KMS-11 (cell line): ENCODE results near the gene SZRD1.
A peak's percentile ranks its signal among the peaks of the same experiment; 100 is the strongest.

Experiments
- H2AFZ ChIP-seq: fragments of 200-600 bp; sonication (generic); 2 replicates; pipeline ENCODE4 v1.6.1; 2016; ENCODE audit warnings: antibody characterized with exemption, mixed run types, low read depth
- H3K27ac ChIP-seq: fragments of 200-600 bp; sonication (generic); 2 replicates; pipeline ENCODE4 v1.6.1; 2016; ENCODE audit warnings: mild to moderate bottlenecking, mixed run types
- H3K27me3 ChIP-seq: fragments of 200-600 bp; sonication (generic); 2 replicates; pipeline ENCODE4 v1.6.1; 2017; ENCODE audit warnings: mild to moderate bottlenecking, low read depth, mixed run types, moderate library complexity; ENCODE audit not compliant: insufficient read depth
- H3K36me3 ChIP-seq: fragments of 200-600 bp; sonication (generic); 2 replicates; pipeline ENCODE4 v1.6.1; 2017; ENCODE audit warnings: mild to moderate bottlenecking, mixed run types; ENCODE audit not compliant: insufficient read depth
- H3K4me1 ChIP-seq: fragments of 200-600 bp; sonication (generic); 2 replicates; pipeline ENCODE4 v1.6.1; 2016; ENCODE audit warnings: mild to moderate bottlenecking, low read depth, mixed run types; ENCODE audit not compliant: poor library complexity, severe bottlenecking
- H3K4me2 ChIP-seq: fragments of 200-600 bp; sonication (generic); 2 replicates; pipeline ENCODE4 v1.7.0; 2016; ENCODE audit warnings: mild to moderate bottlenecking, mixed run types
- H3K4me3 ChIP-seq: fragments of 200-600 bp; sonication (generic); IDR thresholded peaks from 2 replicates; pipeline ENCODE4 v1.6.1; 2017; ENCODE audit warnings: low read depth, low read length, mixed read lengths; ENCODE audit not compliant: insufficient read depth
- H3K79me2 ChIP-seq: fragments of 200-600 bp; sonication (generic); 2 replicates; pipeline ENCODE4 v1.6.1; 2016; ENCODE audit warnings: low read depth, mixed run types; ENCODE audit not compliant: insufficient read depth
- H3K9ac ChIP-seq: fragments of 200-600 bp; sonication (generic); 2 replicates; pipeline ENCODE4 v1.6.1; 2016; ENCODE audit warnings: mild to moderate bottlenecking, mixed run types
- H4K20me1 ChIP-seq: fragments of 200-600 bp; sonication (generic); 2 replicates; pipeline ENCODE4 v1.6.1; 2016; ENCODE audit warnings: mild to moderate bottlenecking, mixed run types; ENCODE audit not compliant: insufficient read depth
- TF ChIP-seq, protein P1 (sequence below): fragments of 200-600 bp; sonication (generic); conservative IDR thresholded peaks from 2 replicates; pipeline ENCODE4 v1.6.1; 2017; ENCODE audit warnings: low read depth, mild to moderate bottlenecking, antibody characterized with exemption, low read length, moderate library complexity, mixed read lengths

The SZRD1 gene

DNA sequence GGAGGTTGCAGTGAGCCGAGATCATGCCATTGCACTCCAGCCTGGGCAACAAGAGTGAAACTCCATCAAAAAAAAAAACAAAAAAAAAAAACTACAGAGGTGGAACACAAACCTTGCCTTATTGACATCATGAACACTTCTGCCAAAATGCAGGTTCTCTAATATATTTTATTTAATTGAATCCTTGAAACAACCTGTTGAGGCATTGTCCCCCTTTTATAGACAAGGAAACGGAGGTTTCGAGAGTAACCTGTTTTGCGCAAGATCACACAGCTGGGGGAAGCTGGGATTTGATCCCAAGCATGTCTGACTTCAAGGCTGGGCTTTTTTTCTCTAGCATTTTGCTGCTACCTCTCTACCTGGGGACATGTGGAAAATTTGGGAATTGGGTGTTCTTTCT lies 2.8 kb downstream of the SZRD1 start:
- H3K4me3 ChIP-seq: no peak overlapping the region
- H2AFZ ChIP-seq: no peak overlapping the region
- TF ChIP-seq, protein P1, sequence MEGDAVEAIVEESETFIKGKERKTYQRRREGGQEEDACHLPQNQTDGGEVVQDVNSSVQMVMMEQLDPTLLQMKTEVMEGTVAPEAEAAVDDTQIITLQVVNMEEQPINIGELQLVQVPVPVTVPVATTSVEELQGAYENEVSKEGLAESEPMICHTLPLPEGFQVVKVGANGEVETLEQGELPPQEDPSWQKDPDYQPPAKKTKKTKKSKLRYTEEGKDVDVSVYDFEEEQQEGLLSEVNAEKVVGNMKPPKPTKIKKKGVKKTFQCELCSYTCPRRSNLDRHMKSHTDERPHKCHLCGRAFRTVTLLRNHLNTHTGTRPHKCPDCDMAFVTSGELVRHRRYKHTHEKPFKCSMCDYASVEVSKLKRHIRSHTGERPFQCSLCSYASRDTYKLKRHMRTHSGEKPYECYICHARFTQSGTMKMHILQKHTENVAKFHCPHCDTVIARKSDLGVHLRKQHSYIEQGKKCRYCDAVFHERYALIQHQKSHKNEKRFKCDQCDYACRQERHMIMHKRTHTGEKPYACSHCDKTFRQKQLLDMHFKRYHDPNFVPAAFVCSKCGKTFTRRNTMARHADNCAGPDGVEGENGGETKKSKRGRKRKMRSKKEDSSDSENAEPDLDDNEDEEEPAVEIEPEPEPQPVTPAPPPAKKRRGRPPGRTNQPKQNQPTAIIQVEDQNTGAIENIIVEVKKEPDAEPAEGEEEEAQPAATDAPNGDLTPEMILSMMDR: no peak
- no peak overlapping the region for H3K27ac ChIP-seq
- H4K20me1 ChIP-seq: peaks cover 35% of the 10 kb centered on the region
- H3K27me3 ChIP-seq: no peaks in the 10 kb centered on the region
- H3K36me3 ChIP-seq: no peaks in the 10 kb centered on the region
- no peak overlapping the region for H3K9ac ChIP-seq
- H3K4me1 ChIP-seq: peaks cover 51% of the 10 kb centered on the region
- H3K79me2 ChIP-seq: peaks cover 73% of the 10 kb centered on the region
- H3K4me2 ChIP-seq: no peak overlapping the region

DNA sequence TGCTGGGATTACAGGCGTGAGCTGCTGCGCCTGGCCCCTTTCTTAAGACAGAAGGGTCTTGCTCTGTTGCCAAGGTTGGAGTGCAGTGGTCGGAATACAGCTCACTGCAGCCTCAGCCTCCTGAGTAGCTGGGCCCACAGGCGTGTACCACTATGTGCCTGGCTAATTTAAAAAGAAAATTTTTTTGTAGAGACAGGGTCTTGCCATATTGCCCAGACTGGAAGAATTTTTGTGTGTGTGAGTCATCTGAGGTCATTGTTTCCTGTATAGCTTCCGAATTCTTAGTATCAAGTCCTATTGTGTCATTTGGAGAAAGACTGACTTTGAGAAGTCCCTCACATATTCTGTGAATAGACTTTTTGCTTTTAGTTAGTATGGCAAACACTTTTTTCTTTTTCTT lies 4.7 kb downstream of the SZRD1 start:
- Histone ChIP-seq H4K20me1 (peaks cover 44% of the 10 kb centered on the region), H3K4me2 (no peak overlapping the region), H3K27ac (no peak overlapping the region), H3K4me3 (no peak overlapping the region), H3K79me2 (peaks cover 92% of the 10 kb centered on the region), H2AFZ (no peak overlapping the region), H3K4me1 (peaks cover 52% of the 10 kb centered on the region), H3K27me3 (no peaks in the 10 kb centered on the region), H3K36me3 (no peaks in the 10 kb centered on the region), H3K9ac (no peak overlapping the region)
- TF ChIP-seq, protein P1: no peak

DNA sequence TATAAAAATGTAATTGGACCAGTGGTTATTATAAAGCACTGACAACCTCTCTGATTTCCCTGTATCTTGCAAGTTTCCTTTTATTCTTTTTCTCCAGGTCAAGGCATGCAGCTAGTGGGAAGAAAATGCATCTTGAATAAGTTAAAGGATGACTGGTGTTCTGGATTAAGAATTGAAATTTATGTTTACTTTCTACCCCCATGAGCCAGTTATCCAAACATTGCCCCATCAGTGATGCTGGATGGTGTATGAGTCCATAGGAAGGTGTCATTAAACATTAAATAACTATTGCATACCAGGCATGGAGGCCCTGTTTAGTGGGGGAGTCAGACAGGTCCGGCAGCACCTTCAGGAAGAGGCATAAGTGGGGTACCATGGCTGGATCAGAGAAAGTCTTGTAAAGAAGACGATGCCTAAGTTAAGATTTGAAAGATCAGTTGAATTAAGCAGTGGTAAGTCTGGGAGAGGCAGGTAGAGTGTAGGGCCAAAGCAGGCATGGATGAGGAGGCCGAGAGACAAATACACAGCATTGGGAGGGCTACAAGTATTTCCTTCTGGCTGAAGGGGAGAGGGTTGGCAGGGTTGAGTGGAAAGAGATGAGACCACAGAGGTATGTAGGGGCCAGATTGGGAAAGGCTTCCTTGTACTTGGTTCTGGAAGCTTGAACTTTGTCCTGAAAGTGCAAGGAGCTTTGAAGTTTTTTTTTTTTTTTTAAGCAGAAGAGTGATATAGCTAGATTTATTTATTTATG lies 5.7 kb downstream of the SZRD1 start:
- Histone ChIP-seq H3K9ac (no peak overlapping the region), H3K27ac (no peak overlapping the region), H3K4me1 (peaks cover 58% of the 10 kb centered on the region), H3K36me3 (no peaks in the 10 kb centered on the region), H4K20me1 (peaks cover 54% of the 10 kb centered on the region), H2AFZ (no peak overlapping the region), H3K4me3 (no peak overlapping the region), H3K4me2 (no peak overlapping the region), H3K79me2 (peaks cover 99% of the 10 kb centered on the region), H3K27me3 (no peaks in the 10 kb centered on the region)
- TF ChIP-seq, protein P1: no peak

DNA sequence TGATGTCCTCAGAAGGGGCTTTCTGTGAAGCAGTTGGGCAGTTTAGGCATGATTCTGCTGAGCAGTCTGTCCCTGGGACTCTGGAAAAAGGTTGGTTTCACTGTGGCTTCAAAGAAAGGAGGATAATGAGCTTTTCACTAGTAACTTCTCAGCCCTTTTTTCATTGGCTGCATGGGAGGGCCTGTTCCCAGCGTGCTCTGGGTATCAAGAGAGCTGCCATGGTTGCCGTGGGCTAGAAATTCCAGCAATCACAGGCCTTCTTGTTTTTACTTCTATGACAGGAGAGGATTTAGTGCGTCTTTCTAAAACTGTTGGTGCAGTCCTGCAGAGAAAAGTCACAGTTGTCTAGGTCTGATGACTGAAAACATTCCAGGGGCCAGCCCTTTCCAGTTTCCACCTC lies 7.2 kb downstream of the SZRD1 start:
- H3K4me2 ChIP-seq: no peak overlapping the region
- no peaks in the 10 kb centered on the region for H3K36me3 ChIP-seq
- H3K79me2 ChIP-seq: peaks cover 99% of the 10 kb centered on the region
- TF ChIP-seq, protein P1: no peak
- no peak overlapping the region for H3K4me3 ChIP-seq
- H2AFZ ChIP-seq: no peak overlapping the region
- peaks cover 62% of the 10 kb centered on the region for H4K20me1 ChIP-seq
- no peak overlapping the region for H3K9ac ChIP-seq
- peak overlapping the region; percentile 20; the same call in 1 of the 2 replicates for H3K27ac ChIP-seq
- H3K4me1 ChIP-seq: peaks cover 51% of the 10 kb centered on the region
- no peaks in the 10 kb centered on the region for H3K27me3 ChIP-seq
